IMR-90 (cell line): ENCODE data around the gene TEDC2. TPM values are rescaled to one million over a fixed set of nuclear protein-coding genes. Genes with fewer than 3 reads are reported as not detected.

ENCODE experiments used
- ATAC-seq: fragments of 200-7000 bp; cut with Tn5 transposase; 2 replicates; pipeline ENCODE4 v1.9.1; 2020; ENCODE audit warnings: low read depth, mild to moderate bottlenecking, moderate library complexity
- BruUV-seq: library from RNA; stranded (reverse); fragments of 400-500 nt; replicated peaks from 2 replicates; lab custom pipeline; 2021; lab: Mats Ljungman, UMichigan
- CTCF ChIA-PET: fragments of 300-600 bp; formaldehyde crosslinking; extraction: SDS; loops from one replicate; lab custom pipeline; 2021; ENCODE audit warnings: antibody characterized with exemption; lab: Yijun Ruan, JAX
- POLR2A ChIA-PET: fragments of 300-600 bp; sonication (Branson Sonifier 250); formaldehyde crosslinking; loops from one replicate; lab custom pipeline; 2022; ENCODE audit warnings: antibody characterized with exemption; ENCODE audit not compliant: unreplicated experiment; lab: Charles Lee
- DNase-seq: peaks from one replicate; pipeline ENCODE4 v3.0.0; 2013
- H2AFZ ChIP-seq: replicated peaks from 2 replicates; pipeline ENCODE3; 2013; ENCODE audit warnings: low read length, mild to moderate bottlenecking; ENCODE audit not compliant: poor library complexity
- H2AK5ac ChIP-seq: 2 replicates; pipeline ENCODE4 v1.6.1; 2013; ENCODE audit warnings: low read depth, low read length, inconsistent platforms
- H2AK9ac ChIP-seq: replicated peaks from 2 replicates; pipeline ENCODE3; 2013; ENCODE audit warnings: mild to moderate bottlenecking, low read depth, low read length, moderate library complexity; ENCODE audit not compliant: poor library complexity
- H2BK120ac ChIP-seq: 2 replicates; pipeline ENCODE4 v1.6.1; 2013; ENCODE audit warnings: low read depth, low read length, inconsistent platforms
- H2BK15ac ChIP-seq: 3 replicates; pipeline ENCODE4 v1.6.1; 2013; ENCODE audit warnings: low read depth, low read length, inconsistent platforms
- H2BK20ac ChIP-seq: 2 replicates; pipeline ENCODE4 v1.6.1; 2013; ENCODE audit warnings: low read depth, mild to moderate bottlenecking, inconsistent platforms, low read length, moderate library complexity
- H2BK5ac ChIP-seq: 2 replicates; pipeline ENCODE4 v1.6.1; 2013; ENCODE audit warnings: mild to moderate bottlenecking, low read depth, low read length, inconsistent platforms; ENCODE audit not compliant: poor library complexity, severe bottlenecking
- H3K14ac ChIP-seq: replicated peaks from 2 replicates; pipeline ENCODE4 v1.6.1; 2013; ENCODE audit warnings: low read depth, low read length, inconsistent platforms
- H3K18ac ChIP-seq: 2 replicates; pipeline ENCODE4 v1.6.1; 2013; ENCODE audit warnings: low read depth, low read length, control low read depth
- H3K23ac ChIP-seq: 2 replicates; pipeline ENCODE4 v1.6.1; 2013; ENCODE audit warnings: low read depth, low read length, inconsistent platforms
- H3K27ac ChIP-seq: 2 replicates; pipeline ENCODE4 v1.5.1; 2013; ENCODE audit warnings: mild to moderate bottlenecking, control low read depth, low read length; ENCODE audit not compliant: insufficient read depth
- H3K27me3 ChIP-seq: 2 replicates; pipeline ENCODE4 v1.6.1; 2013; ENCODE audit warnings: low read length; ENCODE audit not compliant: control insufficient read depth, insufficient read depth
- H3K36me3 ChIP-seq: 2 replicates; pipeline ENCODE4 v1.6.1; 2013; ENCODE audit warnings: low read length, mixed read lengths; ENCODE audit not compliant: control insufficient read depth, insufficient read depth
- H3K4ac ChIP-seq: 2 replicates; pipeline ENCODE4 v1.6.1; 2013; ENCODE audit warnings: low read depth, low read length, inconsistent platforms
- H3K4me1 ChIP-seq: 2 replicates; pipeline ENCODE4 v1.6.1; 2013; ENCODE audit warnings: low read length, mixed read lengths; ENCODE audit not compliant: control insufficient read depth, insufficient read depth
- H3K4me2 ChIP-seq: 2 replicates; pipeline ENCODE4 v1.6.1; 2013; ENCODE audit warnings: low read depth, mild to moderate bottlenecking, control low read depth, low read length, moderate library complexity
- H3K4me3 ChIP-seq: 2 replicates; pipeline ENCODE4 v1.5.1; 2013; ENCODE audit warnings: low read depth, mild to moderate bottlenecking, control low read depth, low read length, moderate library complexity; ENCODE audit not compliant: insufficient read depth
- H3K56ac ChIP-seq: 2 replicates; pipeline ENCODE4 v1.6.1; 2013; ENCODE audit warnings: low read length, inconsistent platforms; ENCODE audit not compliant: insufficient read depth; ENCODE audit errors: extremely low read depth
- H3K79me1 ChIP-seq, 2 experiments: 2 replicates each; pipeline ENCODE4 v1.6.1; 2013; ENCODE audit warnings: low read length in 2 of 2, inconsistent platforms in 1 of 2, low read depth in 1 of 2
- H3K9ac ChIP-seq: 2 replicates; pipeline ENCODE4 v1.6.1; 2013; ENCODE audit warnings: low read depth, low read length, control low read depth
- H3K9me1 ChIP-seq: 2 replicates; pipeline ENCODE4 v1.6.1; 2013; ENCODE audit warnings: low read length, inconsistent platforms; ENCODE audit not compliant: insufficient read depth
- H3K9me3 ChIP-seq: 2 replicates; pipeline ENCODE4 v1.6.1; 2013; ENCODE audit warnings: low read length; ENCODE audit not compliant: control insufficient read depth, insufficient read depth
- H4K20me1 ChIP-seq: 2 replicates; pipeline ENCODE4 v1.6.1; 2013; ENCODE audit warnings: low read length, inconsistent platforms; ENCODE audit not compliant: insufficient read depth
- H4K5ac ChIP-seq: 2 replicates; pipeline ENCODE4 v1.6.1; 2013; ENCODE audit warnings: mild to moderate bottlenecking, low read depth, low read length, control low read depth
- H4K8ac ChIP-seq, 2 experiments: 2 replicates each; pipeline ENCODE4 v1.6.1; 2013; ENCODE audit warnings: low read depth in 2 of 2, low read length in 2 of 2, control low read depth in 1 of 2, inconsistent platforms in 1 of 2
- H4K91ac ChIP-seq: 2 replicates; pipeline ENCODE4 v1.6.1; 2013; ENCODE audit warnings: low read depth, low read length, inconsistent platforms; ENCODE audit not compliant: insufficient read depth
- MAFK ChIP-seq: IDR thresholded peaks from 2 replicates; pipeline ENCODE4 v1.6.1; 2012; ENCODE audit warnings: low read depth, low read length, improper control_type of control experiment
- RAD21 ChIP-seq: IDR thresholded peaks from 2 replicates; pipeline ENCODE4 v1.6.1; 2012; ENCODE audit warnings: low read length, improper control_type of control experiment
- WGBS, 2 experiments: methylation state at CpG; one replicate each; pipeline versions ENCODE4 v1.1.5 to v1.1.7; 2013; ENCODE audit warnings: missing lambda C conversion rate in 2 of 2; ENCODE audit not compliant: insufficient read length in 1 of 2; ENCODE audit errors: extremely low coverage in 2 of 2; 5-methylcytosine and 5-hydroxymethylcytosine counted together
- dilution Hi-C: fragments of 300-500 bp; cut with HindIII; formaldehyde crosslinking; loops from one replicate; pipeline ENCODE4 v1.14.3; 2018; ENCODE audit warnings: low sequenced_read_pairs; ENCODE audit not compliant: unreplicated experiment
- in situ Hi-C: fragments of 300-500 bp; cut with MboI; formaldehyde crosslinking; loops from 3 replicates; pipeline ENCODE4 v1.14.3; 2019; ENCODE audit warnings: low sequenced_read_pairs, inconsistent platforms, mixed read lengths
- intact Hi-C: fragments of 100-400 bp; cut with micrococcal nuclease; formaldehyde crosslinking; loops from 2 replicates; pipeline ENCODE4 v1.10.0; 2022
- polyA plus RNA-seq, 3 experiments: library from polyadenylated mRNA; depleted of rRNA; stranded (reverse); fragments of >200 nt; gene quantifications; 2 replicates each; pipeline ENCODE4 v1.2.3, GENCODE V29; 2012; ENCODE audit warnings: low replicate concordance in 1 of 3
- total RNA-seq: library from RNA; depleted of rRNA; stranded (reverse); fragments of >200 nt; gene quantifications from 2 replicates; pipeline ENCODE4 v1.2.3, GENCODE V29; 2012

Gene TEDC2
- total and polyA plus RNA-seq, 2 of the 4 experiments (the other 2 are of a cell fraction): 3.6 to 7.3 TPM

DNA sequence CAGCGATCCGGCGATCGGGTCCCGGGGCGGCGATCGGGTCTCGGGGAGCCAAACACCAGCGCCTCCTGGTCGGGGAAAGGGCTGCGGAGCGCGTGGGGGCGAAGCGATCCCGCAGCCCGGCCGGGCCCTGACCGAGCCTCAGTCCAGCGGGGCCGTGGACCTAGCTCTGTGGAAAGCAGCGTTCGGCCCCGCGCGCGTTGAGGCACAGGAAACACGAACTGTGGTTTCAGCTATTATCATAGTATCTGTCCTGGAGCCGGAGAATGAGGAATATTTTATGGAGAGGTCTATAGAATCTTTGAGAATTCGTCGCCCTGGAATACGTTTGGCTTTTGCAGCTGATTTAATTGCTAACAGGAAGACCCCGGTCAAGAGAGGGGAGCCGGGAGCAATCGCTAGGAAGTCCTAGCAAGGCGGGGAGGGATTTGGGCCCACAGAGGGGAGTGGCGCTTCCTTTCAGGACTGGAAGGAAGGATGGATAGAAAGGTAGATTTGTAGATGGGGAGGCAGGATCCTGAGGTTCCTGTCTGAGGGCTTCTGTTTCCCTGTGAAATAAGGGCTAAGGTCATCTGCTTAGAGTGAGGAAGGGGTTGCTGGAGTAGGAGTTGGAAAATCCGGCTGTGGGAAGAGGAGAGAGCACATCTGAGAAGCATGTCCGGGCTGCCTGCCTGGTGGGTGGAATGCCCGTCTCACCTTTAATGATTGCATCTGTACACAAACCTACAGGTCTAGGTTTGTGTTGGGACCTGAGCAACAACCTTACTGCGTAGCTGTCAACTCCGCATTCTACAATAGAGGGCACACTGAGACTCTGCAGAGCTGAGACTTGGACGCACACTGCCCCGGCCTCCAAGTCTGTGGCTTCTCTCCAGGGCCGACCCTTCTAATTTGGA, 29.9 kb upstream of the TEDC2 start:
- Histone ChIP-seq H2BK120ac (no peak overlapping the region), H2BK15ac (no peak overlapping the region), H3K79me1 (peaks cover 41 to 56% of the 10 kb centered on the region in 2 experiments), H2AK5ac (no peak overlapping the region), H3K9me1 (peaks cover 12% of the 10 kb centered on the region; the same call in 1 of the 2 replicates), H3K14ac (peak overlapping the region; percentile 7; the same call in 1 of the 2 replicates), H3K9ac (peak overlapping the region; percentile 73), H3K18ac (no peak overlapping the region), H3K4me2 (peak overlapping the region; percentile 86), H3K56ac (no peak overlapping the region), H4K20me1 (0 out of 2 replicates have a peak, but pooled peaks cover 3% of the 10 kb centered on the region), H3K27ac (peak overlapping the region; percentile 60; the same call in 1 of the 2 replicates), H2BK5ac (peak overlapping the region; percentile 61), H3K23ac (peak overlapping the region; percentile 24), H4K8ac (peak overlapping the region in 1 of 2 experiments; percentile 29; a peak in 1 of 4 replicates), H3K27me3 (no peaks in the 10 kb centered on the region), H3K9me3 (no peaks in the 10 kb centered on the region), H2BK20ac (no peak overlapping the region), H3K4me1 (peaks cover 4% of the 10 kb centered on the region), H2AK9ac (peak overlapping the region; percentile 83), H4K5ac (no peak overlapping the region), H2AFZ (peak overlapping the region; percentile 100), H3K36me3 (peaks cover 8% of the 10 kb centered on the region), H3K4ac (0 out of 2 replicates have a peak overlapping the region, but pooled peaks have one; percentile 9), H3K4me3 (peak overlapping the region; percentile 86), H4K91ac (peak overlapping the region; percentile 75; the same call in 1 of the 2 replicates)
- DNase-seq (peak; percentile 19), ATAC-seq (peak; percentile 9)
- 0% methylated on average over 32 of the region's 46 CpGs; no CpG with 5 or more reads in 1 of the 2 experiments for WGBS, 2 experiments
- CTCF ChIA-PET: no interaction called here
- in situ Hi-C loops (loop anchor here (10.0 kb wide), 1 partner anchor 155 kb away; no protein-coding TSS in a partner anchor), intact Hi-C loops (loop anchor here (1.0 to 2.0 kb wide), 3 partner anchors 71 to 161 kb away; partner anchors contain the start of genes ABCA3 and RNPS1), dilution Hi-C loops (no loop called here)
- BruUV-seq: no TSS peak
- POLR2A ChIA-PET: interaction anchor here (0.6 to 0.8 kb wide), 3 partner anchors 8 to 40 kb away, joined by 3 to 4 read pairs (median 3); no protein-coding TSS in a partner anchor
- TF ChIP-seq MAFK (no peak), RAD21 (peak; percentile 39)
